ENCODE measurements around the gene SMIM13.

DNA sequence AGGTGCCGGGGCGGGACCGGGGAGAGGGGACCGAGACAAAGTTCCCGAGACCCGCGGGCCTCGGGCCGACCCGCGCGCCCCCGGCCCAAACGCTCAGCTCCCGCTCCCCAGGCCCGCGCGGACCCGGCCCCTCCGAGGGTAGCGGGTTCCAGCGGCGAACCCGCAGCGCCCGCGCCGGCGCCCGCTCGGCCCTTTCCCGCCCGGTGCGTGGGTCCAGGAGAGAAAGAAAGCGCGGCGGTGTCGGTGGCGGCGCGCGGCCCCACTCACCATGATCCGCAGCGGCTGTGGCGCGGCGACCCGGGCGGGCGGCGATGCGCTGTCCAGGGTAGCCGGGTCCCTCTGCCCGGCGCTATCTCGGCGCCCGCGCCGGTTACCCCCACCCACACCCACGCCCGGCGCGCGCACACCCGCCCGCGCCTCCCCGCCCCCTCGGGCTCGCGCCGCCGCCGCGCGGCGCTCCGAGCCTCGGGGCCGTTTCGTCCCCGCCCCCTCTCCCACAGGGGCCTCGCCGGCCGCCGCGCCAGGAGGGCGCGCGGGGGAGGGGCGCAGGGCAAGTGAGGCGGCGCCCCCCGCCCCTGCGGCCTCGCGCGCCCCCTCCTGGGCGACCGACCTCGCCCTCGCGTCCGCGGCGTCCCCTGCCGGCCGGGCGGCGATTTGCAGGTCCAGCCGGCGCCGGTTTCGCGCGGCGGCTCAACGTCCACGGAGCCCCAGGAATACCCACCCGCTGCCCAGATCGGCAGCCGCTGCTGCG is 49.5 kb upstream of the SMIM13 start, which contains the start of gene ELOVL2:
- TF ChIP-seq, protein P1, sequence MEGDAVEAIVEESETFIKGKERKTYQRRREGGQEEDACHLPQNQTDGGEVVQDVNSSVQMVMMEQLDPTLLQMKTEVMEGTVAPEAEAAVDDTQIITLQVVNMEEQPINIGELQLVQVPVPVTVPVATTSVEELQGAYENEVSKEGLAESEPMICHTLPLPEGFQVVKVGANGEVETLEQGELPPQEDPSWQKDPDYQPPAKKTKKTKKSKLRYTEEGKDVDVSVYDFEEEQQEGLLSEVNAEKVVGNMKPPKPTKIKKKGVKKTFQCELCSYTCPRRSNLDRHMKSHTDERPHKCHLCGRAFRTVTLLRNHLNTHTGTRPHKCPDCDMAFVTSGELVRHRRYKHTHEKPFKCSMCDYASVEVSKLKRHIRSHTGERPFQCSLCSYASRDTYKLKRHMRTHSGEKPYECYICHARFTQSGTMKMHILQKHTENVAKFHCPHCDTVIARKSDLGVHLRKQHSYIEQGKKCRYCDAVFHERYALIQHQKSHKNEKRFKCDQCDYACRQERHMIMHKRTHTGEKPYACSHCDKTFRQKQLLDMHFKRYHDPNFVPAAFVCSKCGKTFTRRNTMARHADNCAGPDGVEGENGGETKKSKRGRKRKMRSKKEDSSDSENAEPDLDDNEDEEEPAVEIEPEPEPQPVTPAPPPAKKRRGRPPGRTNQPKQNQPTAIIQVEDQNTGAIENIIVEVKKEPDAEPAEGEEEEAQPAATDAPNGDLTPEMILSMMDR (IDR thresholded peaks at IDR 0.05; ENCODE audit: low read depth, low read length): no peak
- TF ChIP-seq EZH2phosphoT487 (IDR thresholded peaks at IDR 0.05; ENCODE audit: low read depth): no peak
